Type B pancreatic cell (in vitro differentiated cells): ENCODE measurements around the gene TTLL10. TPM values are rescaled to one million over a fixed set of nuclear protein-coding genes. Genes with fewer than 3 reads are reported as not detected.

Experiments
- DNase-seq: peaks from one replicate; pipeline ENCODE4 v3.0.0; 2021; ENCODE audit warnings: mixed read lengths; ENCODE audit not compliant: unreplicated experiment; ENCODE audit errors: extremely low spot score
- H3K27ac Mint-ChIP-seq: 2 replicates; pipeline ENCODE4 v1.8.0; 2021; ENCODE audit warnings: mild to moderate bottlenecking, mixed read lengths
- H3K27me3 Mint-ChIP-seq: 2 replicates; pipeline ENCODE4 v1.8.0; 2021; ENCODE audit warnings: mixed read lengths
- H3K36me3 Mint-ChIP-seq: 2 replicates; pipeline ENCODE4 v1.8.0; 2021; ENCODE audit warnings: mixed read lengths
- H3K4me1 Mint-ChIP-seq: one replicate; pipeline ENCODE4 v1.8.0; 2021; ENCODE audit warnings: mixed read lengths; ENCODE audit not compliant: unreplicated experiment
- H3K4me3 Mint-ChIP-seq: 2 replicates; pipeline ENCODE4 v1.8.0; 2021; ENCODE audit warnings: mild to moderate bottlenecking, mixed read lengths
- H3K9me3 Mint-ChIP-seq: 2 replicates; pipeline ENCODE4 v1.8.0; 2021; ENCODE audit warnings: mixed read lengths
- CTCF ChIP-seq: fragments of 200-600 bp; sonication (generic); conservative IDR thresholded peaks from 2 replicates; pipeline ENCODE4 v1.5.0; 2021; ENCODE audit warnings: antibody characterized with exemption, mild to moderate bottlenecking
- total RNA-seq: library from RNA; stranded (reverse); gene quantifications from 2 replicates; pipeline ENCODE4 v1.2.1, GENCODE V29; 2021; ENCODE audit warnings: low replicate concordance

TTLL10 gene
- total RNA-seq, 1 donor from 2014 or later = 1.4 TPM

- H3K27me3 Mint-ChIP-seq = no peaks in the 10 kb centered on the region
- no peak for DNase-seq
- no peak overlapping the region for H3K4me3 Mint-ChIP-seq
- H3K9me3 Mint-ChIP-seq = no peaks in the 10 kb centered on the region
- peaks cover under 1% of the 10 kb centered on the region for H3K36me3 Mint-ChIP-seq
- H3K27ac Mint-ChIP-seq = no peak overlapping the region
- no peak for TF ChIP-seq CTCF
- peaks cover under 1% of the 10 kb centered on the region for H3K4me1 Mint-ChIP-seq
Measured at GRCh38 chr1:1239227-1239613, 65.5 kb downstream of the TTLL10 start.

GRCh38 chr1:1239614-1240347 lies 66.1 kb downstream of the TTLL10 start:
- Mint-ChIP-seq H3K27me3 (no peaks in the 10 kb centered on the region), H3K9me3 (no peaks in the 10 kb centered on the region), H3K4me3 (no peak overlapping the region), H3K36me3 (no peaks in the 10 kb centered on the region), H3K27ac (no peak overlapping the region), H3K4me1 (no peaks in the 10 kb centered on the region)
- DNase-seq = no peak
- no peak for TF ChIP-seq CTCF

- no peaks in the 10 kb centered on the region for H3K9me3 Mint-ChIP-seq
- TF ChIP-seq CTCF = no peak
- no peaks in the 10 kb centered on the region for H3K4me1 Mint-ChIP-seq
- H3K27ac Mint-ChIP-seq = no peak overlapping the region
- DNase-seq = no peak
- no peaks in the 10 kb centered on the region for H3K36me3 Mint-ChIP-seq
- H3K27me3 Mint-ChIP-seq = no peaks in the 10 kb centered on the region
- H3K4me3 Mint-ChIP-seq = no peak overlapping the region
Measured at GRCh38 chr1:1240348-1240732, 66.7 kb downstream of the TTLL10 start.

GRCh38 chr1:1240822-1241587 lies 67.3 kb downstream of the TTLL10 start:
- no peak overlapping the region for H3K4me3 Mint-ChIP-seq
- DNase-seq = no peak
- no peaks in the 10 kb centered on the region for H3K9me3 Mint-ChIP-seq
- H3K36me3 Mint-ChIP-seq = no peaks in the 10 kb centered on the region
- H3K27me3 Mint-ChIP-seq = no peaks in the 10 kb centered on the region
- no peaks in the 10 kb centered on the region for H3K4me1 Mint-ChIP-seq
- no peak overlapping the region for H3K27ac Mint-ChIP-seq
- TF ChIP-seq CTCF = no peak

GRCh38 chr1:1241588-1242219 lies 68.0 kb downstream of the TTLL10 start:
- Mint-ChIP-seq H3K27me3 (no peaks in the 10 kb centered on the region), H3K27ac (no peak overlapping the region), H3K9me3 (no peaks in the 10 kb centered on the region), H3K4me1 (no peaks in the 10 kb centered on the region), H3K36me3 (no peaks in the 10 kb centered on the region), H3K4me3 (no peak overlapping the region)
- no peak for TF ChIP-seq CTCF
- DNase-seq = no peak
